SK-N-SH (cell line): ENCODE data around the gene CDK11B. TPM values are rescaled to one million over a fixed set of nuclear protein-coding genes. Genes with fewer than 3 reads are reported as not detected.
A peak's percentile ranks its signal among the peaks of the same experiment; 100 is the strongest.
"Not testable (repeated sequence)": the region's sequence is repeated elsewhere in the genome, so short reads cannot be mapped to it uniquely, and the experiment has no call there.

ENCODE experiments used
- CTCF ChIA-PET: fragments of 300-600, 350-600 bp; formaldehyde crosslinking; extraction: SDS; loops from one replicate; lab custom pipeline; 2021; lab: Yijun Ruan, JAX
- POLR2A ChIA-PET: fragments of 350-600 bp; sonication (Branson Sonifier 250); formaldehyde crosslinking; extraction: SDS; loops from one replicate; lab custom pipeline; 2020; ENCODE audit warnings: antibody characterized with exemption, inconsistent platforms; lab: Yijun Ruan, JAX
- DNase-seq: peaks from one replicate; pipeline ENCODE4 v3.0.0; 2012
- H2AFZ ChIP-seq: fragments of 200-600 bp; sonication (generic); 2 replicates; pipeline ENCODE4 v1.8.1; 2016; ENCODE audit warnings: antibody characterized with exemption, mild to moderate bottlenecking, low read depth
- H3F3A ChIP-seq: fragments of 200-600 bp; sonication (generic); replicated peaks from 2 replicates; pipeline ENCODE3; 2016; ENCODE audit warnings: antibody characterized with exemption, mild to moderate bottlenecking; ENCODE audit not compliant: insufficient read depth
- H3K27ac ChIP-seq, 2 experiments: fragments of 200-500 bp in 1 of 2; fragments of 200-600 bp in 1 of 2; sonication (Bioruptor generic) in 1 of 2; sonication (generic), shearing (Covaris generic) in 1 of 2; 2 replicates each; pipeline versions ENCODE4 v1.5.1 to v1.6.1; 2014 to 2016; ENCODE audit warnings: low read depth in 2 of 2, inconsistent platforms in 1 of 2, low read length in 1 of 2, mild to moderate bottlenecking in 1 of 2, mixed read lengths in 1 of 2
- H3K27me3 ChIP-seq: fragments of 200-600 bp; sonication (generic), shearing (Covaris generic); 2 replicates; pipeline ENCODE4 v1.6.1; 2016; ENCODE audit warnings: mixed run types; ENCODE audit not compliant: insufficient read depth
- H3K36me3 ChIP-seq, 2 experiments: fragments of 200-500 bp in 1 of 2; fragments of 200-600 bp in 1 of 2; sonication (Bioruptor generic) in 1 of 2; sonication (generic) in 1 of 2; replicated peaks in 1 of 2; 2 replicates each; pipeline versions ENCODE3 to v1.5.1; 2014 to 2016; ENCODE audit warnings: low read length in 1 of 2, mild to moderate bottlenecking in 1 of 2; ENCODE audit not compliant: insufficient read depth in 2 of 2, control insufficient read depth in 1 of 2
- H3K4me1 ChIP-seq, 2 experiments: fragments of 200-500 bp in 1 of 2; fragments of 200-600 bp in 1 of 2; sonication (Bioruptor generic) in 1 of 2; sonication (generic), shearing (Covaris generic) in 1 of 2; 2 replicates each; pipeline versions ENCODE4 v1.5.1 to v1.6.1; 2014 to 2016; ENCODE audit warnings: low read depth in 1 of 2, low read length in 1 of 2, mixed run types in 1 of 2; ENCODE audit not compliant: insufficient read depth in 2 of 2, control insufficient read depth in 1 of 2
- H3K4me2 ChIP-seq: fragments of 200-600 bp; sonication (generic), shearing (Covaris generic); 2 replicates; pipeline ENCODE4 v1.6.1; 2017; ENCODE audit warnings: mixed run types
- H3K4me3 ChIP-seq, 2 experiments: fragments of 200-500 bp in 1 of 2; fragments of 200-600 bp in 1 of 2; sonication (Bioruptor generic) in 1 of 2; sonication (generic), shearing (Covaris generic) in 1 of 2; 2 replicates each; pipeline versions ENCODE4 v1.5.1 to v1.8.1; 2014 to 2016; ENCODE audit warnings: low read depth in 2 of 2, inconsistent platforms in 1 of 2, low read length in 1 of 2, mild to moderate bottlenecking in 1 of 2, mixed read lengths in 1 of 2, moderate library complexity in 1 of 2
- H3K79me2 ChIP-seq: fragments of 200-600 bp; sonication (generic); 2 replicates; pipeline ENCODE4 v1.8.1; 2017; ENCODE audit warnings: mild to moderate bottlenecking; ENCODE audit not compliant: insufficient read depth
- H3K9ac ChIP-seq: fragments of 200-600 bp; sonication (generic); 2 replicates; pipeline ENCODE4 v1.6.1; 2017; ENCODE audit warnings: mixed run types
- H3K9me2 ChIP-seq: fragments of 200-600 bp; sonication (generic); 2 replicates; pipeline ENCODE4 v1.6.1; 2017; ENCODE audit warnings: mixed run types
- H3K9me3 ChIP-seq: fragments of 200-600 bp; sonication (generic); 2 replicates; pipeline ENCODE4 v1.6.1; 2017; ENCODE audit warnings: mixed run types, mild to moderate bottlenecking, moderate library complexity
- H4K20me1 ChIP-seq: fragments of 200-600 bp; sonication (generic); 2 replicates; pipeline ENCODE4 v1.6.1; 2017; ENCODE audit warnings: mild to moderate bottlenecking, mixed run types; ENCODE audit not compliant: insufficient read depth
- CHD2 ChIP-seq: fragments of 150-350 bp; IDR thresholded peaks from 2 replicates; pipeline ENCODE4 v1.6.1; 2018; ENCODE audit warnings: low read length; ENCODE audit not compliant: partially characterized antibody
- CTCF ChIP-seq: fragments of 200-600 bp; sonication (generic); IDR thresholded peaks from 2 replicates; pipeline ENCODE4 v1.6.1; 2017; ENCODE audit warnings: antibody characterized with exemption, mild to moderate bottlenecking, moderate library complexity
- EP300 ChIP-seq, 2 experiments: IDR thresholded peaks; 2 replicates each; pipeline versions ENCODE4 v1.4.0 to v1.6.1; 2012; ENCODE audit warnings: borderline replicate concordance in 1 of 2, low read depth in 1 of 2, low read length in 1 of 2
- FOXJ3 ChIP-seq: sonication (generic); formaldehyde crosslinking; IDR thresholded peaks from 2 replicates; pipeline ENCODE4 v1.5.1; 2020; ENCODE audit warnings: mild to moderate bottlenecking, missing genetic modification reagents
- FOXM1 ChIP-seq: IDR thresholded peaks from 2 replicates; pipeline ENCODE4 v1.4.0; 2012; ENCODE audit warnings: low read depth, mild to moderate bottlenecking
- GABPA ChIP-seq: IDR thresholded peaks from 2 replicates; pipeline ENCODE4 v1.4.0; 2012; ENCODE audit warnings: low read depth, mild to moderate bottlenecking
- GATA2 ChIP-seq: sonication (generic); formaldehyde crosslinking; IDR thresholded peaks from 2 replicates; pipeline ENCODE4 v1.5.0; 2020; ENCODE audit warnings: mild to moderate bottlenecking, missing genetic modification reagents
- MAX ChIP-seq: IDR thresholded peaks from 2 replicates; pipeline ENCODE4 v1.4.0; 2012; ENCODE audit warnings: low read depth
- MEF2A ChIP-seq: IDR thresholded peaks from 2 replicates; pipeline ENCODE4 v1.4.0; 2012; ENCODE audit warnings: low read depth, borderline replicate concordance
- POLR2AphosphoS5 ChIP-seq: IDR thresholded peaks from 2 replicates; pipeline ENCODE4 v1.6.1; 2012; ENCODE audit warnings: low read depth, low read length
- RAD21 ChIP-seq: IDR thresholded peaks from 2 replicates; pipeline ENCODE4 v1.6.1; 2012; ENCODE audit warnings: mild to moderate bottlenecking, low read length
- RFX5 ChIP-seq: IDR thresholded peaks from 2 replicates; pipeline ENCODE4 v1.6.1; 2012; ENCODE audit warnings: mild to moderate bottlenecking, improper control_type of control experiment, low read length
- WGBS: methylation state at CpG from one replicate; pipeline ENCODE4 v1.1.6; 2017; ENCODE audit warnings: low lambda C conversion rate; 5-methylcytosine and 5-hydroxymethylcytosine counted together
- polyA plus RNA-seq, 3 experiments: library from polyadenylated mRNA; depleted of rRNA; stranded (reverse); fragments of >200 nt; gene quantifications; 2 replicates each; pipeline ENCODE4 v1.2.3, GENCODE V29; 2012

CDK11B gene
- polyA plus RNA-seq, 1 of the 3 experiments (the other 2 are of a cell fraction) = 15.0 TPM

- Histone ChIP-seq H3K27me3 (no peaks in the 10 kb centered on the region), H3K79me2 (no peaks in the 10 kb centered on the region), H3K4me1 (peaks cover 0 to 22% of the 10 kb centered on the region in 2 experiments; a peak in 1 of 4 replicates), H3K9ac (no peak overlapping the region), H4K20me1 (no peaks in the 10 kb centered on the region; the same call in 1 of the 2 replicates), H3K9me3 (no peaks in the 10 kb centered on the region), H3F3A (no peaks in the 10 kb centered on the region), H3K27ac (no peak overlapping the region), H3K36me3 (no peaks in the 10 kb centered on the region), H2AFZ (no peak overlapping the region), H3K4me2 (no peak overlapping the region; the same call in 1 of the 2 replicates), H3K4me3 (no peak overlapping the region), H3K9me2 (no peaks in the 10 kb centered on the region)
- CTCF ChIA-PET = interaction anchor here (1.0 to 1.3 kb wide), 3 partner anchors 19 to 52 kb away, joined by 3 to 5 read pairs (median 4); no protein-coding TSS in a partner anchor
- POLR2A ChIA-PET = no interaction called here
- WGBS = 42% methylated on average over 2 of the region's 16 CpGs
- DNase-seq = peak; percentile 79
- TF ChIP-seq POLR2AphosphoS5 (no peak), FOXJ3 (CRISPR knock-in tag) (no peak), EP300 (IDR thresholded peaks at IDR 0.05; ENCODE audit: borderline replicate concordance in 1 of 2, low read depth in 1 of 2, low read length in 1 of 2) (no peak), GABPA (no peak), MAX (no peak), RAD21 (peak; percentile 2; the same call in 1 of the 2 replicates), GATA2 (CRISPR knock-in tag) (no peak), FOXM1 (no peak), CTCF (peak; percentile 31), CHD2 (no peak)
These were observed 61.4 kb downstream of the CDK11B start for GRCh38 chr1:1597275-1597930.

GRCh38 chr1:1596493-1597274 is 62.1 kb downstream of the CDK11B start:
- WGBS = 54% methylated on average over 4 of the region's 12 CpGs
- H4K20me1 ChIP-seq = no peaks in the 10 kb centered on the region; the same call in 1 of the 2 replicates
- peaks cover 0 to 22% of the 10 kb centered on the region in 2 experiments; a peak in 1 of 4 replicates for H3K4me1 ChIP-seq
- H3K36me3 ChIP-seq = no peaks in the 10 kb centered on the region
- no peak overlapping the region for H2AFZ ChIP-seq
- H3K4me2 ChIP-seq = no peak overlapping the region
- H3K9me2 ChIP-seq = no peaks in the 10 kb centered on the region
- POLR2A ChIA-PET = no interaction called here
- no peaks in the 10 kb centered on the region for H3K27me3 ChIP-seq
- CTCF ChIA-PET = interaction anchor here (1.0 to 1.3 kb wide), 3 partner anchors 18 to 51 kb away, joined by 3 to 5 read pairs (median 4); no protein-coding TSS in a partner anchor
- H3K79me2 ChIP-seq = no peaks in the 10 kb centered on the region
- H3K27ac ChIP-seq = no peak overlapping the region
- H3K9ac ChIP-seq = no peak overlapping the region
- no peak overlapping the region for H3K4me3 ChIP-seq
- DNase-seq = peak; percentile 49
- TF ChIP-seq RFX5 (no peak), MEF2A (no peak)
- TF ChIP-seq, all 33 proteins: peak for 0
- no peaks in the 10 kb centered on the region for H3F3A ChIP-seq
- H3K9me3 ChIP-seq = no peaks in the 10 kb centered on the region

- H3K9me2 ChIP-seq, DNase-seq, H3K4me3 ChIP-seq, POLR2A ChIA-PET, H3K36me3 ChIP-seq, H4K20me1 ChIP-seq, H3K4me2 ChIP-seq, CTCF ChIA-PET, H2AFZ ChIP-seq, H3F3A ChIP-seq, H3K27ac ChIP-seq, H3K9ac ChIP-seq, H3K79me2 ChIP-seq, H3K9me3 ChIP-seq, H3K27me3 ChIP-seq: not testable (repeated sequence)
- WGBS = 84% methylated on average over 2 of the region's 2 CpGs
- H3K4me1 ChIP-seq = peaks cover 0 to 14% of the 10 kb centered on the region in 2 experiments; a peak in 1 of 4 replicates
These were observed 63.5 kb downstream of the CDK11B start for GRCh38 chr1:1595341-1595740.
